Gastrocnemius medialis (tissue), 4 donors: Measurements from ENCODE around the gene ZNF414.

Experiments
- CTCF ChIP-seq, 5 experiments: fragments of 450-650 bp in 3 of 5; fragments of 200-600 bp in 2 of 5; sonication (generic) in 2 of 5; IDR thresholded peaks in 4 of 5; conservative IDR thresholded peaks in 1 of 5; 1 replicate in 4 of 5; 2 replicates in 1 of 5; pipeline ENCODE4 v1.5.1; 2016 to 2019; ENCODE audit warnings: antibody characterized with exemption in 5 of 5, mild to moderate bottlenecking in 3 of 5, moderate library complexity in 3 of 5
- POLR2A ChIP-seq, 2 donors: fragments of 450-650 bp; IDR thresholded peaks; one replicate each; pipeline ENCODE4 v1.6.1; 2017; ENCODE audit warnings: antibody characterized with exemption in 2 of 2, mild to moderate bottlenecking in 2 of 2, moderate library complexity in 2 of 2

DNA sequence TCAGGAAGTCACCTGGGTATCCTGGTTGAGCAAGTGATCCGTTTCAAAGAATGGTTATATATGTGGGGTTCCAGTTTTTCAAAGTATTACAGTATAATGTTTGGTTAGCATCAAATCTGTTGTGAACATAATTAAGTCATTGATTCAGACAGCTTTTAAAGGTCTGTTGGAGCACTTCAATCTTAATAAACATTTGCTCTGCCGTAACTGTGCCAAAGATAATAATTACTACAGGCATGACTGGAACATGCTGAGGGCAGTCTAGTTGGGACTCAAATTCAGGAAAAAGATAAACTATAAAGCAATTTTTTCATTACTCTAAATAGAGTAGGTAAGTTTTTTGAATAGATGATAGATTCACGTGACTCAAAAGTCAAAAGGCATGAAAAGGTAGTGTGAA is 45.8 kb downstream of the ZNF414 start:
- TF ChIP-seq CTCF (IDR thresholded peaks at IDR 0.05 in 4 of 5, conservative IDR thresholded peaks at IDR 0.05 in 1 of 5), result no peak
- no peak for TF ChIP-seq POLR2A (IDR thresholded peaks at IDR 0.05)
